Measurements from ENCODE around the gene TLN1. TPM values are rescaled to one million over a fixed set of nuclear protein-coding genes. Genes with fewer than 3 reads are reported as not detected.

TLN1 gene
- total RNA-seq, 1 experiment from 2014 or later = 109 TPM

- TF ChIP-seq TCF7 (CRISPR knock-in tag; IDR thresholded peaks at IDR 0.05; ENCODE audit: low read depth) (no peak), JAZF1 (CRISPR knock-in tag; IDR thresholded peaks at IDR 0.05) (no peak), ATF3 (CRISPR knock-in tag; conservative IDR thresholded peaks at IDR 0.05) (no peak), ATF2 (CRISPR knock-in tag; IDR thresholded peaks at IDR 0.05; ENCODE audit: borderline replicate concordance, low read depth) (no peak), TP53 (CRISPR knock-in tag; IDR thresholded peaks at IDR 0.05) (no peak), SMAD4 (CRISPR knock-in tag; IDR thresholded peaks at IDR 0.05) (no peak), NFE2L1 (CRISPR knock-in tag; IDR thresholded peaks at IDR 0.05) (peak; percentile 86; the same call in 1 of the 2 replicates), IRF2 (CRISPR knock-in tag; IDR thresholded peaks at IDR 0.05; ENCODE audit: borderline replicate concordance, low read depth) (no peak), NR2C2 (CRISPR knock-in tag; IDR thresholded peaks at IDR 0.05) (peak; percentile 44; the same call in 1 of the 2 replicates), NFYB (CRISPR knock-in tag; conservative IDR thresholded peaks at IDR 0.05; ENCODE audit: low read depth) (0 out of 2 replicates have a peak, but pooled peaks have one; percentile 29), HMGA2 (CRISPR knock-in tag; IDR thresholded peaks at IDR 0.05) (no peak), E2F4 (CRISPR knock-in tag; IDR thresholded peaks at IDR 0.05; ENCODE audit: borderline replicate concordance, low read depth) (no peak; the same call in 1 of the 2 replicates), GABPB1 (CRISPR knock-in tag; IDR thresholded peaks at IDR 0.05) (peak; percentile 91), ELF4 (CRISPR knock-in tag; IDR thresholded peaks at IDR 0.05; ENCODE audit: low read depth) (no peak), RELA (CRISPR knock-in tag; IDR thresholded peaks at IDR 0.05; ENCODE audit: borderline replicate concordance) (no peak), CREB1 (CRISPR knock-in tag; IDR thresholded peaks at IDR 0.05) (peak; percentile 88), JUN (CRISPR knock-in tag; IDR thresholded peaks at IDR 0.05) (0 out of 2 replicates have a peak, but pooled peaks have one; percentile 30), ZBTB43 (CRISPR knock-in tag; IDR thresholded peaks at IDR 0.05) (no peak), PREB (CRISPR knock-in tag; IDR thresholded peaks at IDR 0.05; ENCODE audit: borderline replicate concordance) (peak; percentile 83; the same call in 1 of the 2 replicates), NFATC4 (CRISPR knock-in tag; IDR thresholded peaks at IDR 0.05) (no peak), ARID4B (CRISPR knock-in tag; IDR thresholded peaks at IDR 0.05; ENCODE audit: borderline replicate concordance) (peak; percentile 95)
Observed at GRCh38 chr9:35657546-35658136, 74.4 kb downstream of the TLN1 start, which contains the start of gene RMRP (continued).

All from WTC11 (cell line).